ENCODE data around the gene TMEM43.

TMEM43 gene

DNA sequence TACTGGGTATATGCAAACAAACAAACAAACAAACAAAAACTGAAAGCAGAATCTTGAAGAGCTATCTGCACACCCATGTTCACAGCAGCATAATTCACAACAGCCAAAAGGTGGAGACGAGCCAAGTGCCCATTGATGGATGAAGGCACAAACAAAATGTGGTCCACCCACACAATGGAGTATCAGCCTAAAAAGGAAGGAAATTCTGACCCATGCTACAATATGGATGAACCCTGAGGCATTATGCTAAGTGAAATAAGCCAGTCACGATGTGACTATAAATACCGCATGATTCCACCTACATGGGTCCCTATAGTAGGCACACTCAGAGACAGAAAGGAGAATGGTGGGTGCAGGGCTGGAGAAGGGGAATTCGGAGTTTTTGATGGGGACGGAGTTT, 29.4 kb downstream of the TMEM43 start:
- TF ChIP-seq, protein P1, sequence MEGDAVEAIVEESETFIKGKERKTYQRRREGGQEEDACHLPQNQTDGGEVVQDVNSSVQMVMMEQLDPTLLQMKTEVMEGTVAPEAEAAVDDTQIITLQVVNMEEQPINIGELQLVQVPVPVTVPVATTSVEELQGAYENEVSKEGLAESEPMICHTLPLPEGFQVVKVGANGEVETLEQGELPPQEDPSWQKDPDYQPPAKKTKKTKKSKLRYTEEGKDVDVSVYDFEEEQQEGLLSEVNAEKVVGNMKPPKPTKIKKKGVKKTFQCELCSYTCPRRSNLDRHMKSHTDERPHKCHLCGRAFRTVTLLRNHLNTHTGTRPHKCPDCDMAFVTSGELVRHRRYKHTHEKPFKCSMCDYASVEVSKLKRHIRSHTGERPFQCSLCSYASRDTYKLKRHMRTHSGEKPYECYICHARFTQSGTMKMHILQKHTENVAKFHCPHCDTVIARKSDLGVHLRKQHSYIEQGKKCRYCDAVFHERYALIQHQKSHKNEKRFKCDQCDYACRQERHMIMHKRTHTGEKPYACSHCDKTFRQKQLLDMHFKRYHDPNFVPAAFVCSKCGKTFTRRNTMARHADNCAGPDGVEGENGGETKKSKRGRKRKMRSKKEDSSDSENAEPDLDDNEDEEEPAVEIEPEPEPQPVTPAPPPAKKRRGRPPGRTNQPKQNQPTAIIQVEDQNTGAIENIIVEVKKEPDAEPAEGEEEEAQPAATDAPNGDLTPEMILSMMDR (IDR thresholded peaks at IDR 0.05; ENCODE audit: low read depth, low read length): no peak
- H3K36me3 ChIP-seq: no peaks in the 10 kb centered on the region
- H3K4me3 ChIP-seq (ENCODE audit: low read depth, low read length): no peak overlapping the region
- H3K4me1 ChIP-seq: no peaks in the 10 kb centered on the region
- no peaks in the 10 kb centered on the region for H3K9me3 ChIP-seq
- no peak for DNase-seq
- H3K27me3 ChIP-seq: no peaks in the 10 kb centered on the region

DNA sequence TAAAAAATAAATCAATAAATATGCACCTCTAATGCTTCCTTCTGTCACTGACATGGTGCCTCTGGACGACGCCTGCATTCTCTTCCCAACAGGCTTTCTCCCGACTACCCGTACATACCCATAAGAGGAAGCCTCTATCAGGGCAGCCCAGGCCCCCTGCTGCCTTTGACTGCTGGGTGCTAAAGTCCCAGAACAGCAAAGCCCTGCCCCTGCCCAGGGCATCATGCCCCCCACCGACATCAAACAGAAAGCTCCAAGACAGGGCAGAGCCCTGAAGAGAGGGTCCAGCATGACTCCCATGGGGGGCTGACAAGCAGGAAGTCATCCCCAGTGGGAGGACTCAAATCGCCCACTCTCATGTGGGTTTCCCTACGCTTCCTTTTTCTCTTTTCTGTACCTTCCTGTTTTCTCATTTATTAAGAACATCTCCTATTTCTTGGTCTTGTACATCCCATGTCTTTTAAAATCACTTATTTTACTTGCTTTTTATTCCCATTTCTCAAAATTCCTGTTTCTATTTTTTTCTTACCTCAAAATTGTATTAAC, 30.1 kb downstream of the TMEM43 start:
- no peak for DNase-seq
- H3K9me3 ChIP-seq: no peaks in the 10 kb centered on the region
- no peaks in the 10 kb centered on the region for H3K27me3 ChIP-seq
- TF ChIP-seq, protein P1 (IDR thresholded peaks at IDR 0.05; ENCODE audit: low read depth, low read length): no peak
- no peaks in the 10 kb centered on the region for H3K4me1 ChIP-seq
- no peaks in the 10 kb centered on the region for H3K36me3 ChIP-seq
- no peak overlapping the region for H3K4me3 ChIP-seq (ENCODE audit: low read depth, low read length)

DNA sequence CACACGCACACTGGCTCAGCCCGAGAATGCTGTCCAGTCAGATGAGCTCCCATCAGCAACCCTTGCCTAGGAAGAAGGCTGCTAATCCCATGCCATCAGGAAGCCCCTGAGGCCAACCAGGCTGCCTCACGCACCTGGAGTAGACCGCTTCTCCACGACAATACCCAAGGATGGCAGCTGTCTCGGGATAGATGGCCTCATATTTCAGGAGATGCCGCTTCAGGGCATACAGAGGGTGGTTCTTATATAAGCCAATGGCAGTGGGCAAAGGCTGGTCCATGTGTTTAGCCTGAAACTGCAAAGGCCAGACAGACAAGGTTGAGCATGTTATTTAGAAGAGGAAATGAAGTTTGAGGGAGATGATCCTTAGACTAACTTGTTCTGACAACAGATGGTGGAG, 31.3 kb downstream of the TMEM43 start:
- H3K27me3 ChIP-seq: no peaks in the 10 kb centered on the region
- no peaks in the 10 kb centered on the region for H3K9me3 ChIP-seq
- H3K4me3 ChIP-seq (ENCODE audit: low read depth, low read length): no peak overlapping the region
- TF ChIP-seq, protein P1 (IDR thresholded peaks at IDR 0.05; ENCODE audit: low read depth, low read length): no peak
- peaks cover 2% of the 10 kb centered on the region; the same call in 1 of the 2 replicates for H3K36me3 ChIP-seq
- DNase-seq: no peak
- H3K4me1 ChIP-seq: no peaks in the 10 kb centered on the region

DNA sequence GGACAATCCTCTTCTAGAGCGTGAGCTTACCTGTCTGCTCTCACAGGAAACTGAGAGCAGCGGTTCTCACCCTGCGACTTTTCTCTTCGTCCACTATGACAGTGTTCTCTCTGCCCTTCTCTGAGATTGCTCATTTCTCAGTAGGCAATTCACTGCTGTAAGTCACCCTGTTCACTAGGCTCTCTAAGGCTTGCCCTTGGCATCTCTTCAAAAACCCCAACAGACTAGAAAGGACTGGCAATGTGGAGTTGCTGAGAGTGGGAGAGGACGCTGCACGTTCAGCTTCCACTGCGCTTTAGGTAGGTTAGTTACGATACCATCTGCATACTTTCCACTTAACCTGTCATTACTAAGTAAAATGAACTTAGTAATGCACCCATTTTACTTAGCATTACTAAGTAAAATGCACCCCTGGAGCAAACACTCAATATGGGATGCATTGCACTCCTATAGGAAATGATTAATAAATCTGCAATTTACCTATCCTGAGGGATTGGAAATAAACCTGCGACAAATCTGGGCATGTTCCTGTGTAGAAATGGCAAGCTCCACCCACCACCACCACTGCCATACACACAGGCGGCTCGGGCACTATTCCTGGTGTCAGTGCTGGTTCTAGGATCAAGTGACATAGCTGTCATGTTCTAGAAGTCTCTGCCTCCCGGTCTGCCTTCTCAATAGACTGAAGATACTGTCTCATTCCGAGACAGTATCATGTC, 32.1 kb downstream of the TMEM43 start:
- no peak overlapping the region for H3K4me3 ChIP-seq (ENCODE audit: low read depth, low read length)
- no peaks in the 10 kb centered on the region for H3K27me3 ChIP-seq
- no peak for DNase-seq
- no peaks in the 10 kb centered on the region for H3K9me3 ChIP-seq
- TF ChIP-seq, protein P1 (IDR thresholded peaks at IDR 0.05; ENCODE audit: low read depth, low read length): no peak
- no peaks in the 10 kb centered on the region for H3K4me1 ChIP-seq
- peaks cover 2% of the 10 kb centered on the region; the same call in 1 of the 2 replicates for H3K36me3 ChIP-seq

DNA sequence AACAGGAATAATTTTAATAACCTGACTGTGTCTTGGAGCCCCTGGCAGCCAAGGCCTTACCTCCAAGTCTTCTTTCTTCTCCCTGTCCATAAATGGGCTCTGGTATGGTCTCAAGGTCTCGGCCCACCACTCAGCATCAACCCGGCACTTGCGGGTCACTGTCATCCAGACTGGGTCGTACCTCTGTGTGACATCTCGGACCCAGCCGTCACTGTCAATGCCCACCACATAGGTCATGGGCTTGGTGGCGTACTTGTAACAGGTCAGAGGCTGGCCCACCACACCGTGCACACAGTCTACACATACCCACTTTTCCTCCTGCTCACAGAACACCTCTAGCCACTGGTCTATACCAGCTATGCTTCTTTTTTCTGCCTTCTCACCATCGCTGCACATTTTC, 33.1 kb downstream of the TMEM43 start:
- Histone ChIP-seq H3K4me3 (ENCODE audit: low read depth, low read length) (no peak overlapping the region), H3K36me3 (peaks cover 2% of the 10 kb centered on the region; the same call in 1 of the 2 replicates), H3K4me1 (no peaks in the 10 kb centered on the region), H3K27me3 (no peaks in the 10 kb centered on the region), H3K9me3 (no peaks in the 10 kb centered on the region)
- TF ChIP-seq, protein P1 (IDR thresholded peaks at IDR 0.05; ENCODE audit: low read depth, low read length): no peak
- no peak for DNase-seq

DNA sequence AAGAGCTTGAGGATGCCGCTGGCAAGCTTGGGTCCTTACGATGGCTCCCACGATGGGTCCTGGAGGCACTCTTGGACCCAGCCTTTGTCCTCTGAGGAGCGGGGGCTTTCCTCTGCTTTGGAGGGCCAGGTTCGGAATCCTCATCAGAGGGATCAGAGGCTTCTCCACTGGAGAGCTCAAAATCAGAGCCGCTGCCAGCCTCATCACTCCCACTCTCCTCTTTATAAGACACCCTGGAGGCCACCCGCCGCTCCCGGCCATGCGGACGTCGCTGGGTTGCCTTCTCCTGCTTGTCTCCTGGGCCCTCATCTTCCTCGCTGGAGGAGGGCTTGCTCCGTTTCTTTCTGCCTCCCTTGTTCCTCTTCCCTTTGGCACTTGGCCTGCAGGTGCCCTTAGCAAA, 33.5 kb downstream of the TMEM43 start:
- Histone ChIP-seq H3K36me3 (peaks cover 2% of the 10 kb centered on the region; the same call in 1 of the 2 replicates), H3K9me3 (no peaks in the 10 kb centered on the region), H3K4me3 (ENCODE audit: low read depth, low read length) (no peak overlapping the region), H3K4me1 (no peaks in the 10 kb centered on the region), H3K27me3 (no peaks in the 10 kb centered on the region)
- TF ChIP-seq, protein P1 (IDR thresholded peaks at IDR 0.05; ENCODE audit: low read depth, low read length): no peak
- no peak for DNase-seq
